Stimulated activated naive CD4-positive, alpha-beta T cell (primary cell): ENCODE measurements around the gene FMR1.

Experiments
- DNase-seq, 6 experiments: peaks; one replicate each; lab custom pipeline; 2025; lab: John Stamatoyannopoulos, UW

FMR1 gene

DNA sequence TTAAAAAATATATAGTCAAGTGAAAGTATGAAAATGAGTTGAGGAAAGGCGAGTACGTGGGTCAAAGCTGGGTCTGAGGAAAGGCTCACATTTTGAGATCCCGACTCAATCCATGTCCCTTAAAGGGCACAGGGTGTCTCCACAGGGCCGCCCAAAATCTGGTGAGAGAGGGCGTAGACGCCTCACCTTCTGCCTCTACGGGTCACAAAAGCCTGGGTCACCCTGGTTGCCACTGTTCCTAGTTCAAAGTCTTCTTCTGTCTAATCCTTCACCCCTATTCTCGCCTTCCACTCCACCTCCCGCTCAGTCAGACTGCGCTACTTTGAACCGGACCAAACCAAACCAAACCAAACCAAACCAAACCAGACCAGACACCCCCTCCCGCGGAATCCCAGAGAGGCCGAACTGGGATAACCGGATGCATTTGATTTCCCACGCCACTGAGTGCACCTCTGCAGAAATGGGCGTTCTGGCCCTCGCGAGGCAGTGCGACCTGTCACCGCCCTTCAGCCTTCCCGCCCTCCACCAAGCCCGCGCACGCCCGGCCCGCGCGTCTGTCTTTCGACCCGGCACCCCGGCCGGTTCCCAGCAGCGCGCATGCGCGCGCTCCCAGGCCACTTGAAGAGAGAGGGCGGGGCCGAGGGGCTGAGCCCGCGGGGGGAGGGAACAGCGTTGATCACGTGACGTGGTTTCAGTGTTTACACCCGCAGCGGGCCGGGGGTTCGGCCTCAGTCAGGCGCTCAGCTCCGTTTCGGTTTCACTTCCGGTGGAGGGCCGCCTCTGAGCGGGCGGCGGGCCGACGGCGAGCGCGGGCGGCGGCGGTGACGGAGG, at the start of gene FMR1:
Gene FMR1 (plus strand): TSS at position 728 of the 831 bp plus-strand sequence. CDS start 261 bp downstream, outside the sequence.
- DNase-seq = peak; percentile 82 to 94 (median 90)

DNA sequence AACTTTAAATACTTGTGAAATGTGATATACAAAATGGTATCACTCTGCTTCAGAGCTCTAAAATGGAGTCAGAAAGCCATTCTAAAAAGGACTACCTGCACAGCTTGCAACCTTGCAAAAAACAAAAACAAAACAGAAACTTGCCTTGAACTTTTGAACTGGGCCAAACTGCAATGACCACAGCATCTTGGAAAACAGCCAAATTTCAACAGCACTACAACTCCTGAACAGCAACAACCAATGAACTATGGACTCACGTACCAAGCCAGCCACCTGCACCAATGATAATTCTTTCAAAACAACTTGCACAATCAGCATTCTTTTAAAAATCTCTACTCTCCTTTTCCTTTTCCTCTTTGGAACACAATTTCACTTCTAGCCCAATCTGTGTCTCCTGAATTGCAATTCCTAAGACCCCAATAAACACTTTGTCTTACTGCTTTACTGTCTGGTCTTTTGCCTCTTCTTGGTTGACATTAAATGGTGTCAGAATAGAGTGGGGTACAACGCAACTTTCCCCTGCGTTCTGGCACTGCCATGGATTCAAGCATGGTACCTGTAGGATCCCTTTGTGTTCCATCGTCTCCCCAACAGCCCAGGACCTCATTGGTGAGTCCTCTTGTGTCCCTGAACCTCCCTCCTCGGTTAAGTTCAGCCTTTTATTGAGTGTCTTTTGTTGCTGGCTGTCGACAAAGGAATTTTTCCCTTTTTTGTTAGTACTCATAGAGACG, 35.7 kb upstream of the FMR1 start:
- DNase-seq = no peak

DNA sequence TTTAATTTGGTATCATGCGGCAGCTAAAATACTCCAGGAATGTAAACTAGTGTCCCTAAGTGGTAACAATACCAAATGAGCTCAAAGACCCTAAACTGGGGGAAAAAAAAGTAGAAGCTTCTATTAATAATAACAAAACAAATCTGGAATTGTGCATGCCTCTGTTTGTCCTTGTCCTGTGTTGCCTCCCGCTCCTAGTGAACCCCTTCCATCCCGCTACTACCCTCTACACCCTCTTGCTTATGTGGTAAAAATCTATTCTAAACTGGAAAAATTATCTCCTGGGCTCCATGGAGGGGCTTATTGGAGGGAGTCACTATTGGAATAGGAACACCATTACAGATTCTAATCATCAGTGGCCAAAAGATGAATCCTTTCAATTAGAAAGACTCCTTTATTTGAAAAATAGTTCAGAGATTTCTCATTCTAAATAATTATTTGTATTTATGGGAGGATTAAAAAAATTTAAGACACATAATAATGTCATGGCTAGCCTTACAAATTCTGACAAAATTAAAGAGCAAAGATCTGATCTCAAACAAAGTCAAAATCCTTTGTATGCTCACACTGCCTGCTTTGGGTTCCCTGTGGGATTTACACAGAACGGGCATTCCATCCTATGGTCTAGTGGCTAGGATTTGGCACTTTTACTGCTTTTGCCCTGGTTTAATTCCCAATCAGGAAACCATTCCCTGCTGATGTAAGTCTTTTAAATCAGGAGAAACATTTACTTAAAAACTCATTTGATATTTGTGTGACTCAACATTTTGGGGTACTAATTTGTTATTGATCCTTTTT, 34.7 kb upstream of the FMR1 start:
- DNase-seq = no peak

DNA sequence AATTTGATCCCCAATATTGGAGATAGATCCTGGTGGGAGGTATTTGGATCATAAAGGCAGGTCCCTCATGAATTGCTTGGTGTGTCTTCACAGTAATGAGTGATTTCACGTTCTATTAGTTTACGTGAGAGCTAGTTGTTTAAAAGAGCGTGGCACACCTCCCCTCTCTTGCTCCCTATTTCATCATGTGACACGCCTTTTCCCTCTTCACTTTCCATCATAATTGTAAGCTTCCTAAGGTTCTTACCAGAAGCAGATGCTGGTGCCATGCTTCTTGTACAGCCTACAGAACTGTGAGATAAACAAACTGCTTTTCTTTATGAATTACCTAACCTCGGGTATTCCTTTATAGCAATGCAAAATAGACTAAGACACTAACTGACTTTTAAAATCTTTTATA, 34.0 kb upstream of the FMR1 start:
- DNase-seq = no peak

DNA sequence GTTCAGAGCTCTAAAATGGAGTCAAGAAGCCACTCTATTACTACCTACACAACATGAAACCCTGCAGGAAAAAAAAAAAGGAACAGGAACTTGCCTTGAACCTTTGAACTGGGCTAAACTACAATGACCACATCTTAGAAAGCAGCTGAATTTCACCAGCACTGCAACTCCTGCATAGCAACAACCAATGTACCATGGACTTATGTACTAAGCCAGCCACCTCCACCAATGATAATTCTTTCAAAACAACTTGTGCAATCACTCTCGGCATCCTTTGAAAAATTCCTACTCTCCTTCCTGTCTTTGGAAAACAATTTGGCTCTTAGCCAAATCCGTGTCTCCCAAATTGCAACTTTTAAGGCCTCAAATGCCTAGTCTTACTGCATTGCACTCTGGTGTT, 26.8 kb upstream of the FMR1 start:
- no peak for DNase-seq

DNA sequence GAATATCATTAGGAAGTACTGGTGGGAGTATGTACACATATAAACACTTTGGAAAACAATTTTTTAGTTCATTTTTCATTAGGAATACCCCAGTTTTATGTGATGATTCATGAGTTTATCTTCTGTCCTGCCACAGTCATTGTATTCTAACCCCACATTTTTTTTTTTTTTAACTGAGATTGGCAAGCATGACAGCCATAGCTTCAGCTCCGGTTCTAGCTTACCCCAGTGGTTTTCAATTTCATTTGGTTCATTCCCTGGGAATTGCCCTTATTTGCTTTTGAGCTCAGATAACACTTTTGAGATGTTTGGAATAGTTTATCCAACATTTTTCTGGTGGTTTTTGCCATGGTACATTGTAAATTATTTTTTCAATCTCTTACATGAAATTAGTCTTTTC, 21.0 kb upstream of the FMR1 start:
- DNase-seq = no peak

DNA sequence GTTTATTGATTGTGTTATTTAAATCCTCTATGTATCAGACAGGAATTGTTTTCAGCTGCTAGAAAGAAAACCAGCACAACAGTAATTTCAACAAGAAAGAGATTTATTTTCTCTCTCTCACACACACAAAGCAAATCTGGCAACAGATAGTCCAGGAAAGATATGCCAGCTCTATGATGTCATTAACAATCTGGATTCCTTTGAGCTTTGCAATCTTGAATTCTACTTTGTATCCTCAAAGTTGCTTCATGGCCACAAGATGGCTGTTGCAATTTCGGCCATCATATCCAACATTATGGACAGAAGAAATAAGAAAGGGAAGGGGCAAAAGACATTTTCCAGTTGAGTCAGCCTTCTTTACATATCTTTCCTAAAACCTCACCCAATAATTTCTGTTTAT, 19.8 kb upstream of the FMR1 start:
- DNase-seq = no peak

DNA sequence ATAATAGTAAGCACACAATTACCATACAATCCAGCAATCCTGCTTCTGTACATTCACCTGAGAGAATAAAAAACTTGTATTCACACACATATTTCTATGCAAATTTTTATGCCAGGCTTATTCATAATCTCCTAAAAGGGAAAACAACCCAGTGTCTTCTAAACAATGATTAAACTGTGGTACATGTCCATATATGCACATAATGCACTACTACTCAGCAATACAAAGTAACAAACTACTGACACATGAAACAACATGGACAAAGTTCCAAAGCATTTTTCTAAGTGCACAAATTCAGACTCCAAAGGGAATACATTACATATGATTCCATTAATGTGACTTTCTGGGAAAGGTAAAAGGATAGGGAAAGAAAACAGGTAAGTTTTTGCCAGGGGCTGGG, 18.0 kb upstream of the FMR1 start:
- DNase-seq = no peak

DNA sequence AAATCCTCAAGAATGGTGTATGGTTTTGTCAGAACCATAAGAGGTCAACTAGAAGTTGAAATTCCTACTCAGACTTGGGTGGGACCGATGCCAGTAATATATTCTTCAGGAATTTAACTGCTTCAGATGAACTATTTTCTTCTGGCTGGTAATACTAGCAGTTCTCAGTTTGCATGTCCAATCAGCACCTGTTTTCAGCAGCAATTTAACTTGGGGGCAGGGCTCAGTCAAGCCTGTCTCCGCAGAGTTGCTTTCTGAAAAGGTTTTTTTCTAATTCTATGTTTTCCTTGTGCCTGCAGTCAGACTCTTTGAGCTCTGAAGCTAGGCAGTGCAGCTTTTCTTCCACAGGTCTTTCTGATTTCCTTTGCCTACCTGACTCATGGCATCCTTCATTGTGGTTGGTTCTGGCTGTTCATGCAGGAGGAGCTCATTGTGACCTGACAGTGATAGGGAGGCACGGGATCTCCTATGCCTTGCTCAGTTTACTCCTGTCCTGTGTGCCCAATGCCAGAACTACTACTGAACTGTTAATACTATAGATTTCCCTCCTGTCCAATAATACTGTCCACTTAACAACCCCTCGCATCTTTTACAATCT, 17.3 kb upstream of the FMR1 start:
- DNase-seq = no peak

DNA sequence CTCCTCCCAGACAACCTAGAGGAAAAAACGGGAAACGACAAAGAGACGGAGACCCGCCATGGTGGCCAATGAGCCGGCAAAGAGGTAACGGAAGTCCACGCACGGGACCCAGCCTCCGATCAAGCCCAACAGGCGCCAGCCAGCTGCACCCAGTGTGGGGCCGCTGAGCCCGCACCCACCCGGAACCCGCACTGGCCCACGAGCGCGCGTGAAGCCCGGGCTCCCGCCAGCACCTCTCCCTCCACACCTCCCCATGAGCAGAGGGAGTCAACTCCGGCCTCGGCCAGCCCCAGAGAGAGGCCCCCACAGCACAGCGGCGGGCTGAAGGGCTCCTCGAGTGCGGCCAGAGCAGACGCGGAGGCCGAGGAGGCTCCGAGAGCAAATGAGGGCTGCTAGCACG, 14.6 kb upstream of the FMR1 start:
- DNase-seq = no peak

DNA sequence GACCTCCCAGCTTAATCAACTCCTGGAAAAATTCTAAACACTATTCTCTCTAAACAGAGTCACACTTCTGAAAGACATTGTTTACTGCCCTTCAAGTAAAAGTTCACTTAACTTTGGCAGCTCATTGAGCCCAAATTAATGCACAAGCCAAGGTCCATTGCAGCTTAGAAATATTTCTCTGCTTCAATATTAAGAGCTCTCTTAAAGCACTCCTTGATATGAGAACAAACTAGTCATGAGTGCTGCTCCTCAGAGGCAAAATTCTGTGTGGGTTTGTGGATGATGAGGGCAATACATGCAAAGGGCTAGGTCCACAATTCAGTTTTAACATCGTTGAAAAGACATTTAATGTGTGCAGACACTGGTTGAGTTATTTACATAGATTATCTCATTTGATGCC, 12.8 kb upstream of the FMR1 start:
- no peak for DNase-seq

DNA sequence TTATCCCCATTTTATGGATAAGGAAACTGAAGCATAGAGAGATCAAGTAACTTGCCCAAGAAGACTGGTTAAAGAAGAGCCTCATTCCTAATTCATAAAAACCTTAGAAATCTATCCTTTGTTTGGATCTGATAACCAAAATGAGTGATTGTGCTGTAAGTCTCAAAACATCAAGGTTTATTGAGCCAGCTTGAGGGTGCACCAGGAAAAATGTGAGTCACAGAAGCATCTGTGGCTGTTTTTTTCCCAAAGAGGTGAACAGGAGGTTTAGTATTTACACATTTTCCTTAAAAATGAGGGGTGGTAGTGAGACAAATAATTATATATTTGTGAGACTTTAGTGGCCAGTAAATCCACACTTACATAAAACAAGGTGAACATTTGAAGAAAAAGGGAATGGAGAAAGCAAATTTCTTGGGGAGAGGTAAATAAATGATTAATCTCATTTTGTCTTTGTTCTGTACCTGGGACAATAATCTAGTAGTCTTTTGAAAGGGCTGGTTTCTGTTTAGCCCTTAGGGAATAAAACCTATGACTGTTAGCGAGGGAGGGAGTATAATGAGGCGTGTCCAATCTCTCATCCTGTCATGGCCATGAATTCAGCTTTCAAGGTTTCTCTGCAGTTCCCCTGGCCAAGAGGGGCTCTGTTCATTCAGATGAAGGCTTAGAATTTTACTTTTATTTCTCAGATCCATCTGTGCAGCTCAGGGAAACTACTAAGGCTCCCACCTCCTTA, 12.2 kb upstream of the FMR1 start:
- DNase-seq = no peak

DNA sequence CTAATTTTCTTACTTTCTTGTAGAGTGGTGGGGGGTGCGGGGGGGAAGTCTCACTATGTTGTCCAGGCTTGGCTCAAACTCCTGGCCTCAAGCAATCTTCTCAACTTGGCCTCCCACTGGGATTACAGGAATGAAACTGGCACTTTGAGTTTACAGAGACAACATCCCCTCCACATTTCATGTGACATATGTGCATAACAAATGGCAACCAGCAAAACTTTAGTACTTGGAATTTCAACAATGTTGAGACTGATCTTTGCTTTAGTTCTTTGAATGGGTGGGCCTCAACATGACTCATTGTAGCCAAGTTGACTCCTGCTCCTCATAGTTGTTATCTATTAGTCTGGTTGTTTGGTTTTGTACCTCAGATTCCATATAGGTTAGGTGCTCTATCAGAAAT, 11.4 kb upstream of the FMR1 start:
- DNase-seq = no peak

DNA sequence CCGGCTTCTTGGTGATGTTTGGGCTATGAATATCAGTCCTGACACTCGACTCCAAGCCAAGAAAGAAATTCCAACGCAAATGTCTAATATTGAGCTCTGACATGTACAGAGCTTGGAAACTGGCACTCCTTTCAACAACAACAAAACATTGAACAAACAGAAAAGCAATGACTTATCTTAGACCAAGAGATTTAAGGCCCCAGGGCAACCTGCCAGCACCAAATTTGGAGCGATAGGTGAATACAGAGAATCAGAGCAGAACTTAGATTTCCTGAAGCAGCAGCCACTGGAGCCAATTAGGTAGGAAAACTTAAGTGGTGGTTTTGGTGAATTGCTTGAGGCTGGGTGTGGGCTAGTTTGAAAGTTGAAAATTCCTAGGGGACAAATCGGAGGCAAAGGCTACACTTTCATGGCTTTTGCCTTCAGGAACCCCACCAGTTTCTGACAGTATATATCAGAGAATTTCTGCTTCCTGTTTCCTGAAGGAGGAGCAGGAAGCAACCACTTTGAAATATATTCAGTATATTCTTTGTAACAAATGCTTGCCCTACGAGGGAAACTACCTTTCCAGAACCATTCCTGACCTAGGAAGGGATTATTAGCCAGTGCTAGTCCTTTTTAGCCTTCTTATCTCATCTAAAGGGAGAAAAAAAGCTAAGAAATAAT, 10.1 kb upstream of the FMR1 start:
- no peak for DNase-seq

DNA sequence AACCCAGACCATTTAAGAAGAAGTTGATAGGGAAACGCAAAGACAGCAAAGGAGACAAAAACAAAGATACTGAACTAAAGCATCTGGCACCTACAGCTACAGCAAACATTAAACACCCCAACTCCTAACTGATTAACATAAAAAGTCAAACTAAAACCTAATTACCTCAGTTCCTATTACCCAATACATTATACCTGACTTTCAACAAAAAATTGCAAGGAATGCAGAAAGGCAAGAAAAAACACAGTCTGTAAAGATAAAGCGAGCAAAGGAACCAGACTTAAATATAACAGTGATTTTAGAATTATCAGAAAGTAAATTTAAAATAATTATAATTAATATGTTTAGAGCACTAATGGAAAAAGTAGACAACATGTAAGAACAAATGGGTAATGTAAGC, 9.4 kb upstream of the FMR1 start:
- no peak for DNase-seq

DNA sequence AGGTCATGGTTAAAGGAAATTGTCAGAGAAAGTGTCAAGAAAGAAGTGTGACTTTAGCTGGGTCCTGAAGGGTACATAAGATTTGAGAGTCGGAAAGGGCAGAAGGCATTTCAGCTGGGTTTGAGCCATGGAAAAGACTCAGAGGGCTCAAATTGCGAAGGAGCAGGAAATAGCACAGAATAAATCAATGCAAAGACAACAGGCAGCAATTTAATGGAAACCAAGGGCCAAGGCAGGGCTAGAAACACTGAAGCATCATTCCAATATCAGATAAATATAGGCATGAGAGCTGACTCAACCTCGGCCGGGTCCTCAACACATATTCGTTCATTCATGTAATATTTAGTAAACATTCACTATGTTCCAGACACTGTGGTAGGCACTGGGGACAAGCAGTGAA, 3.6 kb upstream of the FMR1 start:
- DNase-seq = no peak

DNA sequence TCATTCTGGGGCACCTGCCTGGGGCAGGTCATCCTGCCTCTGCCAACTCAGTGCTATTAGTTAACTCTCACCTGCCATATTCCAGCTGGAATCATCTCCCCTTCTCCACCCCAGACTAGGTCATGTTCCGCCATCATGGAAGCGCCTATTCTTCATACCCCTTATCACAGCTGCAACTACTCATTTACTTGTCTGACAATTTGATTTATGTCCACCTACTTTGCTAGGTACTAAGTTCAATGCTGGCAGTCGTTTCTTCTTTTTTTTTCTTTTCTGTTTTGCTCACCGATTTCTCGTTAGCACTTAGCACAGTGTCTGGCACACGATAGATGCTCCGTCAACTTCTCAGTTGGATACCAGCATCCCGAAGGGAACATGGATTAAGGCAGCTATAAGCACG, 1.1 kb upstream of the FMR1 start:
- DNase-seq = no peak

DNA sequence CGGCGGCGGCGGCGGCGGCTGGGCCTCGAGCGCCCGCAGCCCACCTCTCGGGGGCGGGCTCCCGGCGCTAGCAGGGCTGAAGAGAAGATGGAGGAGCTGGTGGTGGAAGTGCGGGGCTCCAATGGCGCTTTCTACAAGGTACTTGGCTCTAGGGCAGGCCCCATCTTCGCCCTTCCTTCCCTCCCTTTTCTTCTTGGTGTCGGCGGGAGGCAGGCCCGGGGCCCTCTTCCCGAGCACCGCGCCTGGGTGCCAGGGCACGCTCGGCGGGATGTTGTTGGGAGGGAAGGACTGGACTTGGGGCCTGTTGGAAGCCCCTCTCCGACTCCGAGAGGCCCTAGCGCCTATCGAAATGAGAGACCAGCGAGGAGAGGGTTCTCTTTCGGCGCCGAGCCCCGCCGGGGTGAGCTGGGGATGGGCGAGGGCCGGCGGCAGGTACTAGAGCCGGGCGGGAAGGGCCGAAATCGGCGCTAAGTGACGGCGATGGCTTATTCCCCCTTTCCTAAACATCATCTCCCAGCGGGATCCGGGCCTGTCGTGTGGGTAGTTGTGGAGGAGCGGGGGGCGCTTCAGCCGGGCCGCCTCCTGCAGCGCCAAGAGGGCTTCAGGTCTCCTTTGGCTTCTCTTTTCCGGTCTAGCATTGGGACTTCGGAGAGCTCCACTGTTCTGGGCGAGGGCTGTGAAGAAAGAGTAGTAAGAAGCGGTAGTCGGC, 528 bp downstream of the FMR1 start:
- DNase-seq = peak in 5 of 6 experiments; percentile 28 to 60 (median 51)

DNA sequence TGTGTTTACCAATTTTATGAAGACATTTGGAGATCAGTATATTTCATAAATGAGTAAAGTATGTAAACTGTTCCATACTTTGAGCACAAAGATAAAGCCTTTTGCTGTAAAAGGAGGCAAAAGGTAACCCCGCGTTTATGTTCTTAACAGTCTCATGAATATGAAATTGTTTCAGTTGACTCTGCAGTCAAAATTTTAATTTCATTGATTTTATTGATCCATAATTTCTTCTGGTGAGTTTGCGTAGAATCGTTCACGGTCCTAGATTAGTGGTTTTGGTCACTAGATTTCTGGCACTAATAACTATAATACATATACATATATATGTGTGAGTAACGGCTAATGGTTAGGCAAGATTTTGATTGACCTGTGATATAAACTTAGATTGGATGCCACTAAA, 1.9 kb downstream of the FMR1 start:
- no peak for DNase-seq

DNA sequence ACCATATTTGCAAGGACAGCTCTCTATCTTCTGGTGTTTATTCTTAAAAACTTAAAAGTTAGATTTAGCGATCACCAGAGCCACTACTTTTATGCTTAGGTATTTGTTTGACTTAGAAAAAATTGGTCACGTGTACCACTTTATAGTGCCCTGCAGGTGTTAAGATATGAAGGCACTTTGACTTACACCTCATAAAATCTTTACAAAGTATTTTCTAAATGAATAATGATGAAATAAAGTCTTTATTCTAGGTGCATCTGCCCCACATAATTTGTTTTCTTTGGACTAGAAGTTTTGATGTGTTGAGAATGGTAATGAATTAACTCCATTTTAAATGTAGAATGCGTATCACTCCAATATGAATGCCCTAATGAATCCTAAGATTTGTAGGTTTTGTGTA, 2.9 kb downstream of the FMR1 start:
- DNase-seq = no peak
